Activated CD4-positive, alpha-beta T cell treated with anti-CD3 and anti-CD28 coated beads for 36 hours (primary cell): ENCODE measurements around the gene ABCC4. TPM values are rescaled to one million over a fixed set of nuclear protein-coding genes. Genes with fewer than 3 reads are reported as not detected.
A peak's percentile ranks its signal among the peaks of the same experiment; 100 is the strongest.

ENCODE experiments used
- ATAC-seq: fragments of 200-7000 bp; cut with Tn5 transposase; one replicate; pipeline ENCODE4 v1.10.0; 2021; ENCODE audit warnings: mild to moderate bottlenecking, moderate library complexity
- CTCF ChIA-PET: fragments of 350-600 bp; sonication (Branson Sonifier 250); formaldehyde crosslinking; loops from one replicate; lab custom pipeline; 2021; ENCODE audit warnings: antibody characterized with exemption; lab: Charles Lee
- POLR2A ChIA-PET: fragments of 350-600 bp; sonication (Branson Sonifier 250); formaldehyde crosslinking; loops from one replicate; lab custom pipeline; 2021; ENCODE audit warnings: antibody characterized with exemption, inconsistent platforms; lab: Charles Lee
- DNase-seq: peaks from one replicate; pipeline ENCODE4 v3.0.0-alpha.2; 2020
- H3K27ac Mint-ChIP-seq: one replicate; pipeline ENCODE4 v1.8.0; 2021; ENCODE audit warnings: mixed read lengths
- H3K27me3 Mint-ChIP-seq: one replicate; pipeline ENCODE4 v1.8.0; 2021; ENCODE audit warnings: mixed read lengths
- H3K36me3 Mint-ChIP-seq: one replicate; pipeline ENCODE4 v1.8.0; 2021; ENCODE audit warnings: low read depth, mixed read lengths
- H3K4me1 Mint-ChIP-seq: one replicate; pipeline ENCODE4 v1.8.0; 2021; ENCODE audit warnings: mixed read lengths
- H3K4me3 Mint-ChIP-seq: one replicate; pipeline ENCODE4 v1.8.0; 2021; ENCODE audit warnings: mild to moderate bottlenecking, moderate library complexity, mixed read lengths
- H3K9me3 Mint-ChIP-seq: one replicate; pipeline ENCODE4 v1.8.0; 2021; ENCODE audit warnings: low read depth, mixed read lengths
- intact Hi-C, 2 experiments: fragments of 100-400 bp; cut with DNase I in 1 of 2; cut with micrococcal nuclease in 1 of 2; formaldehyde crosslinking; loops; one replicate each; pipeline versions ENCODE4 v1.14.2 to v1.15.1; 2022 to 2024; cut with DNase I, micrococcal nuclease
- total RNA-seq, 2 experiments: library from RNA; stranded (reverse); gene quantifications; one replicate each; pipeline ENCODE4 v1.2.3, GENCODE V29; 2021

ABCC4 gene
- total RNA-seq, 2 experiments from 2014 or later: 9.0 to 9.5 TPM

DNA sequence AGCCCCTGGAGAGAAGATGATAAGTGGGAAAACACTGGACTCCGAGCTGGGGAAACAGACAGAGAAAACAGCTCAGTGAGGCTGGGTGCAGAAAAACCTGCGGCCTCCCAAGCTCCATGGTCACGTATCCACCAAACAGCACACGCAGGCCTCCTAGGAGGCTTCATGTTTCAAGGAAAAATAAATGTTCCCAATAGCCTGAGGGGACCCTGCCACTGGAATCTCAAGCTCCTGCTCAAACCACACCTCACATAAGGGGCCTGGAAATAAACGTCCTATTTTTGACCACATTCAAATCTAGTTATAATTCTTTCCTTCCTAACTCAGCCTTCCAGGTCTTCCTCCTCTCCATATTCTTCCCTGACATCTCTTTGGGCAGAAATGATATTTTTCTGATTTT lies 225.7 kb downstream of the ABCC4 start:
- ATAC-seq (no peak), DNase-seq (no peak)
- ChIA-PET CTCF (no interaction called here), POLR2A (no interaction called here)
- Mint-ChIP-seq H3K27me3 (no peaks in the 10 kb centered on the region), H3K4me3 (no peak overlapping the region), H3K36me3 (peaks cover 46% of the 10 kb centered on the region), H3K27ac (no peak overlapping the region), H3K4me1 (no peaks in the 10 kb centered on the region), H3K9me3 (no peaks in the 10 kb centered on the region)
- intact Hi-C loops: no loop called here

DNA sequence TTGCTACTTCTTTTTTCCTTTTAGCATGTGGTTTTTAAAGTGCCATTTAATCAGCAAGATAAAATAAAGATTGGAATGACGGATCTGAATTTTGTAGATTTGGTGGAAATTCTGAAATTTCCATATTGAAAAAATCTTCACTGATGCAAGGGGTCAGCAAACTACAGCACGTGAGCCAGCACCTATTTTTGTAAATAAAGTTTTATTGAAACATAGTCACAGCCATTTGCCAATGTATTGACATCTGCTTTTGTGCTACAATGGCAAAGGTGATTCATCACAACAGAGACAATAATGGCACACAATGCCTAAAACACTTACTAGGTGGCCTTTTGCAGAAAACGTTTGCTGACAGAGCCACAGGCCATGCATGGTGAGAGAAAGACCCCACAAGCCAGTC lies 226.4 kb downstream of the ABCC4 start:
- peaks cover 47% of the 10 kb centered on the region for H3K36me3 Mint-ChIP-seq
- no peak overlapping the region for H3K4me3 Mint-ChIP-seq
- ChIA-PET CTCF (no interaction called here), POLR2A (no interaction called here)
- no peaks in the 10 kb centered on the region for H3K4me1 Mint-ChIP-seq
- no peak overlapping the region for H3K27ac Mint-ChIP-seq
- ATAC-seq: no peak
- DNase-seq: no peak
- no peaks in the 10 kb centered on the region for H3K9me3 Mint-ChIP-seq
- no peaks in the 10 kb centered on the region for H3K27me3 Mint-ChIP-seq
- intact Hi-C loops: no loop called here

DNA sequence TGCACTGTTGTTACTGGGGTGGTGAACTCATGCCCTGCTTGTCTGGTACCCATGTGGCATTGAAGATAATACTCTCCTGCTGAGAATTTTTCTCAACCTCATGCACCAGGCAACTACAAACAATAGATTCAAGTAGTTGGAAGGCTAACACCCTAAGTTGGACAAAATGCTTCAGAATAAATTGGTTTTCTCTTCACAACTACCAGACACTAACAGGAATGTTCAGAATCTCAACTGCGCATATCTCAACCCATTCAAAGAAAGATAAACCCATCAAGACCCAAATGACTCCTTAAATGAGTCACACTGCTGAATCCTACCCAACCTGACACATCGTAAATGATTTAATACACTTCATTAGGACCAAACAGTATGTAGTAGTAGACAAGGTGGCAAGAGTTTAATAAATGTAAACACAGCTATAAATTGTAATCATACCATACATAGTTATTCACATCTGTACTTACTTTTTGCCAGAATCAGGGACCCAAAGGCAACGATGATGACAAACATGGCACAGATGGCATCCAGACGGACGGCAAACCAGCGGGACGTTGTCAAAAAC lies 227.4 kb downstream of the ABCC4 start:
- Mint-ChIP-seq H3K4me1 (no peaks in the 10 kb centered on the region), H3K9me3 (no peaks in the 10 kb centered on the region), H3K27ac (no peak overlapping the region), H3K36me3 (peaks cover 51% of the 10 kb centered on the region), H3K4me3 (no peak overlapping the region), H3K27me3 (no peaks in the 10 kb centered on the region)
- ATAC-seq (no peak), DNase-seq (no peak)
- intact Hi-C loops: no loop called here
- ChIA-PET POLR2A (no interaction called here), CTCF (interaction anchor here (0.6 kb wide), 1 partner anchor 9 kb away, joined by 3 read pairs; no protein-coding TSS in a partner anchor)

DNA sequence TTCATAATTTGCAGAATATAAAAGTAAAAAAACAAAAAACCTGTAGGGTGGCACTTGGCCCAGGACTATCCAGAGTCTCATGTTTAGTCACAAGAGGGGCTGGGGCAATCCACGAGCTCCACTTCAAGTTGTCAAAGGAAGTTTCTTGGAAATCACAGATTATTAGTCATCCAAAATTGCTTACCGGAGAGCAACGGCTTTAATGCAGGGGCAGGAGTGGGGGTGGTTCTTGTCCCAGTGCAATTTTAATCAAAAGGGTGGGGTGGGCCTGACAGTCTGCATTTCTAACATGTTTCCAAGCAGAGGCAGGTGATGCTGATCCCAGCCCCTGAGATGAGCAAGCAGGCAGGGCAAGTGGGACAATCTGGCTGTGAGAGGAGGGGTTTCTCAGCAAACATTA lies 233.9 kb downstream of the ABCC4 start:
- CTCF ChIA-PET: no interaction called here
- H3K36me3 Mint-ChIP-seq: peaks cover 37% of the 10 kb centered on the region
- POLR2A ChIA-PET: no interaction called here
- intact Hi-C loops: no loop called here
- H3K27ac Mint-ChIP-seq: no peak overlapping the region
- H3K4me1 Mint-ChIP-seq: no peaks in the 10 kb centered on the region
- no peaks in the 10 kb centered on the region for H3K9me3 Mint-ChIP-seq
- H3K27me3 Mint-ChIP-seq: no peaks in the 10 kb centered on the region
- no peak for DNase-seq
- ATAC-seq: no peak
- no peak overlapping the region for H3K4me3 Mint-ChIP-seq

DNA sequence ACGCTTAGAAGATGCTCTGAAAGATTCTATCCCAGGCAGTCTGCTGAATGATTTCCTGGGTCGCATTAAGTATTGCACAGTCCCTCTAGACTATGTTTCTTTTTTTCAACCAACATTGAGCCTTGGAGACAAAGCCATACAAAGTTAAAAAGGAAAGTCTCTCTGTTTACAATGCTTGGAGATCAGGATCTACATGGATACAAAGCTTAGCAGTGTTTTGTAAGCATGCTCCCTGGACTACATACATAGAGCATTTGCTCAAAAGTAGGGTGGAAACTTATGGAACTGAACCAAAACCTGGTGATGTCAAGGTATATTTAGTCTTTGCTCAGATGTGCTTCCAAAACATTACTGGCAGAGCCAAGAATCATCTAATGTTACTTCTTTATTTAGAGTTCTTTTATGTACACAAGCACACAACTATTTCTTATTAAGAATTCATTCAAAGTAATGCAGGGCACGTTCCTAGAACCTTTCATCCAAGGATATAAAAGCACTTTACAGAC lies 241.2 kb downstream of the ABCC4 start:
- H3K4me3 Mint-ChIP-seq: no peak overlapping the region
- H3K9me3 Mint-ChIP-seq: no peaks in the 10 kb centered on the region
- intact Hi-C loops: no loop called here
- H3K4me1 Mint-ChIP-seq: no peaks in the 10 kb centered on the region
- CTCF ChIA-PET: no interaction called here
- no peaks in the 10 kb centered on the region for H3K27me3 Mint-ChIP-seq
- DNase-seq (no peak), ATAC-seq (no peak)
- no peak overlapping the region for H3K27ac Mint-ChIP-seq
- H3K36me3 Mint-ChIP-seq: peaks cover 23% of the 10 kb centered on the region
- POLR2A ChIA-PET: no interaction called here

DNA sequence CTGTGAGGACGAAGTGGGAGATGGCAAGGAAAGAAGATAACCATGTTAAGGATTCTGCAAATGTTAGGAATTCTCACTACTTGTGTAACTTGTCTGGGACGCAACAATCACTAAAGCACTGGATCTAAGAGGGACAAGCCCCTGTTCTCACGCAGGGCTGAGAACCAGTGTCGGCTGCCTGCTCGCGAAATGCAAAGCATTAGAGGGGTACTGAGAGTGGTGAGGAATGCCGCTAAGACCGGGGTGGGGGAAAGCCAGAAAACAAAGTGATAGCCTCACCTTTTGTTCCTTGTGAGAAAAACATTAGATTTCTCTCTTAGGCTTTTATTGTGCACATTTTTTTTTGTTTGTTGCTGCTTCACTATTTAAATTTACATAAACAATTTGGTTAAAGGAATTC lies 241.9 kb downstream of the ABCC4 start:
- ATAC-seq: no peak
- no peaks in the 10 kb centered on the region for H3K27me3 Mint-ChIP-seq
- H3K4me1 Mint-ChIP-seq: no peaks in the 10 kb centered on the region
- no peak for DNase-seq
- ChIA-PET POLR2A (no interaction called here), CTCF (no interaction called here)
- H3K36me3 Mint-ChIP-seq: peaks cover 23% of the 10 kb centered on the region
- no peak overlapping the region for H3K4me3 Mint-ChIP-seq
- no peak overlapping the region for H3K27ac Mint-ChIP-seq
- intact Hi-C loops: no loop called here
- no peaks in the 10 kb centered on the region for H3K9me3 Mint-ChIP-seq

DNA sequence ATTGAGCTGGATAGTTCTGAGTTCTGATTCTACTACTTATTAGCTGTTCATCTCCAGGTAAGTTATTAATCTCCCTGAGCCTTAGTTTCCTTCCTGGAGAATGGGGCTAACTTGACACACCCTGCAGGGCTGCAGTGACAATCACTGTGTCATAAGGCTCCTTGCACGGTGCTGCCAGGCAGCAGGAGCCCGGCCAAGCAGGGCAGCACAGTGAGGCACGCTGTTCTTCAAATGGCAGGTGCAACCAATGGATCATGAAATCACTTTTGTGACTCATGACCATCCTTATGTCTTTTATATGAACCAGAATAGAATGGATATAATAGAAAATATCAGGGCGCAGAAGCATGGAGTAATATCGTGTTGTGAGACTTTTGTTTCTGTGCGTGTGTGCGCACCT lies 242.6 kb downstream of the ABCC4 start:
- DNase-seq: no peak
- Mint-ChIP-seq H3K27me3 (no peaks in the 10 kb centered on the region), H3K4me1 (no peaks in the 10 kb centered on the region), H3K27ac (no peak overlapping the region), H3K4me3 (no peak overlapping the region), H3K9me3 (no peaks in the 10 kb centered on the region), H3K36me3 (peaks cover 24% of the 10 kb centered on the region)
- ChIA-PET CTCF (no interaction called here), POLR2A (no interaction called here)
- ATAC-seq: no peak
- intact Hi-C loops: no loop called here

DNA sequence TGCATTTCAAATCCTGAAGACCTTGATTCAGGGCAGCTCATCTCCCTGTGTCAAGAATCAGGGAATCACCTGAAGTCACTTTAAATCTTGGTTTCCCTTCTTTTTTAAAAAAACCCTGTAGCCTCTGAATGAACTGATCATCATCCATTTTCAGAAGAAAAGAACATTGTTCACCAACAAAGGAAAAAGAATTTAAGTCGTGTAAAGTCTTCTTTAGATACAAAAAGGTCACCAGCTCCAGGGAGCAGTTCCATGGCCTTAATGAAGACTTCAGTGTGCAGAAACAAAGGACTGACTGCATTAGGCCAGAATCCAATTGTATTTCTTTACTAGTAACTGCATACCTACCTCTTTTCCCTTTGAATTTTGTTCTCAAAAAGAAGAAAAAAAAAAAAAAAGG lies 245.0 kb downstream of the ABCC4 start:
- Mint-ChIP-seq H3K9me3 (no peaks in the 10 kb centered on the region), H3K36me3 (peaks cover 20% of the 10 kb centered on the region), H3K4me3 (no peak overlapping the region), H3K4me1 (peaks cover 1% of the 10 kb centered on the region), H3K27ac (no peak overlapping the region), H3K27me3 (no peaks in the 10 kb centered on the region)
- DNase-seq (no peak), ATAC-seq (no peak)
- ChIA-PET CTCF (no interaction called here), POLR2A (no interaction called here)
- intact Hi-C loops: no loop called here

DNA sequence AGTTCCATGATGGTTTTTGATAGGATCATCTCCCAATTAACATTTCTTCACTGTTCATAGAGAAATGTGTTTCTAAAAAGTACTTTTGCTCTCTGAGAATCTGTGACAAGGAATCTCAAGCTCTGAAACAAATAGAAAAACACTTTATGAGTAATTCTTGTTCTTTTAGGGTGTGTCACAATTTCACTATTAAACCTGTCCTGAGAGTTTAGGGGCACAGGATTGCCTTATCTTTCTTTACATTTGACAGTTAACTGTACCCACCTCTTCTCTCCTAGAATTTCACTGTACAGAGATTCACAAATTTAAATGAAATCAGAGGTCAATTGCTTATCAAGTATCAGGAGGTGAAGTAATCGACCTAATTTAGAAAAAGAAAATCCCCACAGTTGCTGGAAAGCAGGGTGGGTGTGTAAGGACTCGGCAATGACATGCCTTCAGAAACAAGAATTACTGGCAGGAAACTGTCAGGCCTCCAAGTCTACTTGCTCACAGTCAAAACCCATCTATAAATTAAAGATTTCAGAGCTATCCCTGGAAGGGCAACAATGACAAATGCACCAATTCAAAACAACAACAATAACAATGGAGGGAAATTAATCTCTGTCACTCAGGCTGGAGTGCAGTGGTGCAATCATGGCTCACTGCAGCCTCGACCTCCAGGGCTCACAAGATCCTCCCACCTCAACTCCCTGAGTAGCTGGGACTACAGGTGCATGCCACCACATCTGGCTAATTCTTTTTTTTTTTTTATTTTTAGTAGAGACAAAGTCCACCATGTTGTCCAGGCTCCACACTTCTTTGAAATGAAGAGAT lies 250.2 kb downstream of the ABCC4 start:
- intact Hi-C loops: loop anchor here in 1 of 2 experiments (1.0 kb wide), 3 partner anchors 130 to 631 kb away; no protein-coding TSS in a partner anchor
- ATAC-seq: peak; percentile 86
- Mint-ChIP-seq H3K4me3 (no peak overlapping the region), H3K27ac (no peak overlapping the region), H3K9me3 (no peaks in the 10 kb centered on the region), H3K27me3 (no peaks in the 10 kb centered on the region), H3K36me3 (peaks cover 22% of the 10 kb centered on the region), H3K4me1 (peaks cover 21% of the 10 kb centered on the region)
- ChIA-PET POLR2A (interaction anchor here (0.8 kb wide), 1 partner anchor 10 kb away, joined by 3 read pairs; no protein-coding TSS in a partner anchor), CTCF (no interaction called here)
- DNase-seq: peak; percentile 24

DNA sequence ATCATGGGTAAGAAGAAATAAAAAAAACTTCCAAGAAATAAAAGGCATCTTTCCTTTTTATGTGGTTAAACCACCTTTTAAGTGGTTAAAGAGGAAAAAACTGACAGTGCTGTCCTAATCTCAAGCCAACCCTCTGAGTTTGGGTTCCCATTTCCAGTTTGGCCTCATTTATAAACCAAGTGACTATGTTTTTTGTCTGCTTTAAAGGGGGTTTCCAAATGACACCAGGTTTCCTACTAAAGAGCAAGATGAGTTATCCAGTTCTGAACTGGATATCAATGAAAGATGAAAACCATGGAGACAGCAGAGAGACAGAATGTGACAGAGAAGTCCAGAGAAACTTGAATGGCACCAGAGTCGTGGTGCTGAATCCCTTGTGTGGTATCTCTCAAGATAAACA lies 251.5 kb downstream of the ABCC4 start:
- ChIA-PET CTCF (no interaction called here), POLR2A (no interaction called here)
- ATAC-seq (peak; percentile 48), DNase-seq (no peak)
- intact Hi-C loops: loop anchor here in 1 of 2 experiments (1.0 to 5.0 kb wide), 3 partner anchors 132 to 629 kb away; no protein-coding TSS in a partner anchor
- Mint-ChIP-seq H3K4me1 (peaks cover 24% of the 10 kb centered on the region), H3K9me3 (no peaks in the 10 kb centered on the region), H3K36me3 (peaks cover 31% of the 10 kb centered on the region), H3K27ac (peak overlapping the region; percentile 34), H3K4me3 (no peak overlapping the region), H3K27me3 (no peaks in the 10 kb centered on the region)

DNA sequence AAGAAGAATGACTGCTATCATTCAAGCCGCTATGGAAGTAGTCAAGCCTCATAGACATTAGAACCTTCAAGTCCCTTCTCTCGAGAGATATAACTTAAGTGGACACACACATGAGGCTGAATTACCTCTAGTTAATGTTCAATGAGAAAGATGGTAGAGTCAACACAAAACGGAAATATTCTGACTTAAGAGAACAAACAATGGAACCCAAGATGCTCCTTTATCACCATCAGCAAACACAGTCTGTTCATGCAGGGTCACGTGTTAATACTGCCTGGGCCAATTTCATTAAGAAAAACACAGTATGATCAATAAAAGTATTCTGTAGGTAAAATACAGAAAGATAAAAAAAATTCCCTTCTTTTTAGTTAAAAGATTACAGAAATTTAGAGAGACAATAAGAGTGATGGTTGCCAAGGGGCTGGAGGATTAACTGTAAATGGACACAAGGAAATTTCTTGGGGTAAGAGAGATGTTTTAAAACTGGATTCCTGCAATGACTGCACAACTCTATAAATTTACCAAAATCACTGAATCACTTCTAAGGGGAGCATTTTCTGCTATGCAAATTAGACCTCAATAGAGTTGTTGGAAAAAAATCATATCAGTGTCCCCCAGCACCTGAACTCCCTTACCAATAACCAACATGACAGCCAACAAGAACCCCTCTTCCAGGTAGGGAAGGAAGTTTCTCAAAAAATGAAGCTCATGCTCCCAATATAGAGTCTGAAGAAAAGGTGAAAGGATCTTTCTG lies 256.6 kb downstream of the ABCC4 start:
- Mint-ChIP-seq H3K4me3 (no peak overlapping the region), H3K36me3 (peaks cover 51% of the 10 kb centered on the region), H3K27ac (no peak overlapping the region), H3K9me3 (no peaks in the 10 kb centered on the region), H3K4me1 (peaks cover 8% of the 10 kb centered on the region), H3K27me3 (no peaks in the 10 kb centered on the region)
- ATAC-seq (no peak), DNase-seq (no peak)
- intact Hi-C loops: loop anchor here in 1 of 2 experiments (5.0 kb wide), 1 partner anchor 377 kb away; no protein-coding TSS in a partner anchor
- ChIA-PET CTCF (no interaction called here), POLR2A (no interaction called here)
